ACC112 (cell line): Measurements from ENCODE around the gene RNLS.

ENCODE experiments used
- H2AFZ ChIP-seq: fragments of 200-600 bp; sonication (generic); one replicate; pipeline ENCODE4 v1.6.0; 2017; ENCODE audit warnings: antibody characterized with exemption, low read length; ENCODE audit not compliant: unreplicated experiment
- H3K27ac ChIP-seq: fragments of 200-600 bp; sonication (generic); 2 replicates; pipeline ENCODE4 v1.5.1; 2014; ENCODE audit warnings: low read depth, mild to moderate bottlenecking, antibody characterized with exemption, low read length, moderate library complexity
- H3K27me3 ChIP-seq: fragments of 200-600 bp; sonication (generic); 2 replicates; pipeline ENCODE4 v1.6.1; 2014; ENCODE audit warnings: mild to moderate bottlenecking, antibody characterized with exemption, low read length, moderate library complexity, mixed read lengths; ENCODE audit not compliant: insufficient read depth
- H3K36me3 ChIP-seq: fragments of 200-600 bp; sonication (generic); 2 replicates; pipeline ENCODE4 v1.6.1; 2016; ENCODE audit warnings: mild to moderate bottlenecking, antibody characterized with exemption, low read length, moderate library complexity, mixed read lengths; ENCODE audit not compliant: insufficient read depth
- H3K4me1 ChIP-seq: fragments of 200-600 bp; sonication (generic); one replicate; pipeline ENCODE4 v1.6.1; 2016; ENCODE audit warnings: low read length, mixed read lengths; ENCODE audit not compliant: insufficient read depth, unreplicated experiment, control insufficient read depth
- H3K4me3 ChIP-seq: fragments of 200-600 bp; sonication (generic); 2 replicates; pipeline ENCODE4 v1.5.1; 2014; ENCODE audit warnings: mild to moderate bottlenecking, low read depth, low read length
- H3K79me2 ChIP-seq: fragments of 200-600 bp; sonication (generic); one replicate; pipeline ENCODE4 v1.6.0; 2016; ENCODE audit warnings: low read length; ENCODE audit not compliant: control insufficient read depth, unreplicated experiment, insufficient read depth

Gene RNLS

DNA sequence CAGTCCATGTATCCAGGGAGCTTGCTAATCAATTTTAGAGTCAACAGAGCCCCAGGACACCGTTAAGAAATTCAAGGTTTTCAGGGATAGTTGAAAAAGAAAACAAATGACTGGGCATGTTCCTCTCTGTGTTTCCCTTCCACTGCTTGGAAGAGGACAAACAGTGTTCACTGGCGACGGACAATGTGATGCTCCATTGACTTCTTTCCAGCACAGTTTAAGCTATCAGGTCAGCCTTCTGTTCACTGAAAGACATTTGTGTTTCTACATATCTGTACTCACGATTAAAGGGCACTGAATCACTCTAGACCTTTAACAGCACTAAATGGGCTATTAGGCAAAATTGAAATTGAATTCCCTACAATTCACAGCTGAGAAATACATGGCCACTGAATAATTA lies 123.6 kb downstream of the RNLS start:
- Histone ChIP-seq H2AFZ (no peak overlapping the region), H3K79me2 (no peaks in the 10 kb centered on the region), H3K4me3 (no peak overlapping the region), H3K27ac (no peak overlapping the region), H3K36me3 (no peaks in the 10 kb centered on the region), H3K27me3 (no peaks in the 10 kb centered on the region), H3K4me1 (peaks cover 9% of the 10 kb centered on the region)

DNA sequence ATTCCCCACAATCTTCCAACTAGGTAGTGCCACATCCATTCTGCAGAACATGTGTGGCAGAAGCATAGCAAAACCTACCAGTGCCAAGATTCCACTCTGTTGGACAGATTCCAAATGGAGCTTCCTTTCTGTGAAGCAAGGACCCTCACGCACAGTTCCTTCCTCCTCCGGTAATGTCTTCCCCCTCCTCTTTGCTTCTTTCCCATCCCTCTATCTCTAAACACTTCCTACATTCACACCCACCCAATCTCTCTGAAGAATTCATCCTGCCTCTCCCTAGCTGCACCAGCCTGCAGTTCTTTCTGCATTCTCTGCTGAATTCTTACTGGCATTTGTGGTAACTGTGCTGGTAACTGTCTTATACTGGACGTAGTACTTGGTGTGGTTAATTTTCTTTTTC lies 124.9 kb downstream of the RNLS start:
- H3K79me2 ChIP-seq = no peaks in the 10 kb centered on the region
- no peaks in the 10 kb centered on the region for H3K27me3 ChIP-seq
- H3K4me1 ChIP-seq = peaks cover 9% of the 10 kb centered on the region
- no peak overlapping the region for H3K4me3 ChIP-seq
- no peak overlapping the region for H3K27ac ChIP-seq
- no peaks in the 10 kb centered on the region for H3K36me3 ChIP-seq
- no peak overlapping the region for H2AFZ ChIP-seq

DNA sequence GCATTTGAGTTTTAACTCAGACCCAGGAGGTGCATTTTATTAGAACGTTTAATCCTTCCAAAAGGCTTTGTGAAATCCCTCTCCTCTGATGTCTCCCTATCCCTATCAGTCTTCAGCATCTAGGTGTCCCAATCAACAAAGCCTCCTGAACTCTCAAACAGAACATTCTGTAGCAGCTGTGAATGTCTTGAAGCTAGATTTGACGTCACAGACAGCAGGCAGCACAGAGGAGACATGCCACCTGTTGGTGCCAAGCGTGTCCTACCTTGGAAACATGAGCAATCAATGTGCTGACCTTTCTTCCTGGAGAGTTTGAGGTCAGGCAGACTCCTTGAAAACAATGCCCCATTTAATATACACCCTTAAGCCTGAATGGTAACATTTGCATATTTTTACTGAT lies 125.5 kb downstream of the RNLS start:
- no peaks in the 10 kb centered on the region for H3K79me2 ChIP-seq
- H3K27ac ChIP-seq = no peak overlapping the region
- H3K4me3 ChIP-seq = no peak overlapping the region
- no peak overlapping the region for H2AFZ ChIP-seq
- H3K27me3 ChIP-seq = no peaks in the 10 kb centered on the region
- H3K36me3 ChIP-seq = no peaks in the 10 kb centered on the region
- peaks cover 9% of the 10 kb centered on the region for H3K4me1 ChIP-seq

DNA sequence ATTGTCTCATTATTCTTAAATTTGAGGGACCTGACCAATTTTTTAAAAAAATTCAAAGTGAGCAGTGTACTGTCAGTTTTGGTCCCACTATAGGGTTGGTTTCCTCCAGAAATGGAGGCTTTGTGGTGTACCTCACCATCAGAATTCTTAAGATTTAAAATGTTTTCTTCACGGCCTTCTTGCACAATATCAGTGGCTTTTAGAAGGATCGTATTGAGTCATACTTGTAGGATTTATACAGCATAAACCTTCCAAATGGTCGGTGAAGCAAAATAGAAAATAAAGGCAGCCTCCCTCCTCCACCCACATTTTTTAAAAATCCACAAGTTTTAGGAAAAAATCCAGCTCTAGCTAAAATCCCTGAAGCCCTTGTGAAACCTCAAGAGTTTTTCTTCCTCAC lies 126.4 kb downstream of the RNLS start:
- peak overlapping the region; percentile 67 for H2AFZ ChIP-seq
- no peaks in the 10 kb centered on the region for H3K79me2 ChIP-seq
- no peak overlapping the region for H3K4me3 ChIP-seq

DNA sequence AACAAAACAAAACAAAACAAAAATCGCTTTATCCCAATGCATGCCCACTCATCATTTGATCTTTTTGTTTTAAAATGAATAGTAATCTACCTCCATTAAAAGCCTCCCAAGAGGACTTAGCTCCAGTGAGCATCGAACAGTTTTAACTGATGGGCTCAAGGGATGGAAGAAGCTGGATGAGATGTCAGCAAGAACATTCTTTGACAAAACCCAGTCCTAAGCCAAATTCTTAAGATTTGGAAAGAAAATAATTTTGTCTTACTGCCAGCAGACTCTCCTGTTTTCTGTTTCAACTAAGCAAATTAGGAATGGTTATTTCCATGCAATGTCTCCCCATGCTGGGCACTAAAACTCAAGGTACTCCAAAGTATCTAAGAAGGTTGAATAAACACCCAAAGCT lies 127.3 kb downstream of the RNLS start:
- peaks cover 9% of the 10 kb centered on the region for H3K4me1 ChIP-seq
- no peak overlapping the region for H2AFZ ChIP-seq
- H3K79me2 ChIP-seq = no peaks in the 10 kb centered on the region
- no peak overlapping the region for H3K27ac ChIP-seq
- H3K36me3 ChIP-seq = no peaks in the 10 kb centered on the region
- no peak overlapping the region for H3K4me3 ChIP-seq
- H3K27me3 ChIP-seq = no peaks in the 10 kb centered on the region

More for the DNA sequence above, 126.4 kb downstream of the RNLS start:
- Histone ChIP-seq H3K27ac (no peak overlapping the region), H3K36me3 (no peaks in the 10 kb centered on the region), H3K4me1 (peaks cover 9% of the 10 kb centered on the region), H3K27me3 (no peaks in the 10 kb centered on the region)

DNA sequence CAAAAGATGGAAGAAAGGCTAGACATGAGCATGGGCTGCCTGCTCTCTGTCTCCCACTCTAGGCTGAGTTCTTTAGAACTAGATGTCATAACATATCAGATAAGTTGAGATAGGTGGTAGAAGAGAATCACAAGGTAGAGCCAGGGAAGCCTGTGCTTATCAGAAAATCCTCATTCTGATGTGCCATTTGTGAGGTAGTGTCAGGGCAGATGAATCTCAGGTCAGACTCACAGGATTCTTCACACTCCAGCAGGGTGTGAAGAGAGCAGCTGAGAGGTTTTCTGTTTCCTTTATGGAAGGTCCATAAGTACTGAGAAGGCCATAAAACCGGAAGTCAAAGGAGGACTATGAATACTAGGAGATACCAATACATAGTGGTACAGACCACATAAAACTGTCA lies 132.9 kb downstream of the RNLS start:
- Histone ChIP-seq H3K27me3 (no peaks in the 10 kb centered on the region), H3K36me3 (no peaks in the 10 kb centered on the region), H3K79me2 (no peaks in the 10 kb centered on the region), H3K4me3 (no peak overlapping the region), H2AFZ (no peak overlapping the region), H3K4me1 (no peaks in the 10 kb centered on the region), H3K27ac (no peak overlapping the region)

DNA sequence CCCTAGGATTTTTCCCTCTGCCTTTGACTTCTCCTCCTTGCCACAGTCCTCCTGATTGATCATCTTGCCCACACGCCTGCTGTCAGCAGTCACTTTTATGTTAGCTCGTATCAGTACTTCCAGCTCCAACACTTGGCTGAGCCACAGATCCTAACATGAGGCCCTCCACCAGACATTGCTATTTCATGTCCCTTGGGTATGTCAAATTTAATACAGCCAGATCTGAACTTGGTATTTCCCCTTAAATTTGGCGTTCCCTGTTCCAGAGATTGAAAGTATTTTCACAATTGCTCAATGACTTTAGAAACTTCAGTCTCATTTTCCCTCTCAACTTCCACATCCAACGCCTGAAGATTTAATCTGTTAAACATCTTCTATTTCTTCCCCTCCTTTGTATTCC lies 140.4 kb downstream of the RNLS start:
- no peaks in the 10 kb centered on the region for H3K4me1 ChIP-seq
- no peaks in the 10 kb centered on the region for H3K79me2 ChIP-seq
- no peaks in the 10 kb centered on the region for H3K27me3 ChIP-seq
- H3K4me3 ChIP-seq = no peak overlapping the region
- H3K27ac ChIP-seq = no peak overlapping the region
- no peak overlapping the region for H2AFZ ChIP-seq
- H3K36me3 ChIP-seq = no peaks in the 10 kb centered on the region

DNA sequence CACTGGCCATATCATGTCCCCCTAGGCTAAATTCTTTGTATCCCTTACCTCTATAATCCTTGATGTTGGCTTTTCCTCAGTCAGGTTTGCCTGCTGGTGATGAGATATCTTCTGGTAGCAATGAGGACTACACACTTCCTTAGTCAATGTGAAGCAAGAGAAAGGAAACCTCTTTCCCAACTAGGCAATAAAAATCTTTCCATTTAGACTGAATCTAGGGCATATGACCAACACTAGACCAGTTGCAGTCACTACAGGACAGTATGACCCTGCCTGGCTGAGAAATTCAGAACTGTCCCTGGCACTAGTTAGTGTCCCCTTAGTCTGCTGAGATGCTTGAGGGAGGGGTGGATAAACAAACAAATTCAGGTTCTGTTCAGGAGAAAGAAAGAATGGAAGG lies 142.6 kb downstream of the RNLS start:
- H2AFZ ChIP-seq = no peak overlapping the region
- peaks cover 3% of the 10 kb centered on the region for H3K4me1 ChIP-seq
- H3K79me2 ChIP-seq = no peaks in the 10 kb centered on the region
- H3K36me3 ChIP-seq = no peaks in the 10 kb centered on the region
- no peaks in the 10 kb centered on the region for H3K27me3 ChIP-seq
- H3K27ac ChIP-seq = no peak overlapping the region
- H3K4me3 ChIP-seq = no peak overlapping the region

DNA sequence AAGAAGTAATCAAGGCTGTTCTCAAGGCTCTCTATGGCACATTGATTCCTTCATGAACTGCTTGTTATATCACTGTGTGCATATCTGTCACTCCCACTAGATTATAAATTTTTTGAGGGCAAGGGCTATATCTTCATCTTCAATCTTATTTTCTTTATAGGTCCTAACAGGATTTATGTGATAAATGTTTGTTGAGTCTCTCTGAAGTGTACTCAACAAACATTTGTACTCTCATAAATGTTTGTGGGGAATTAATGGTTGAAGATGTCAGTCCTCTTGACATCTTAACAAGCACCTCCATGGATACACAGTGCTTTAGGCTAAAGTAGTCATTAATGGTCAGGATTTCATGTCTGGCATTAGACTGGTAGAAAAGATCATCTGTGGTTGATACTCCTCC lies 143.2 kb downstream of the RNLS start:
- Histone ChIP-seq H3K27me3 (no peaks in the 10 kb centered on the region), H3K4me1 (peaks cover 3% of the 10 kb centered on the region), H3K79me2 (no peaks in the 10 kb centered on the region), H3K27ac (no peak overlapping the region), H3K36me3 (no peaks in the 10 kb centered on the region), H2AFZ (no peak overlapping the region), H3K4me3 (no peak overlapping the region)

DNA sequence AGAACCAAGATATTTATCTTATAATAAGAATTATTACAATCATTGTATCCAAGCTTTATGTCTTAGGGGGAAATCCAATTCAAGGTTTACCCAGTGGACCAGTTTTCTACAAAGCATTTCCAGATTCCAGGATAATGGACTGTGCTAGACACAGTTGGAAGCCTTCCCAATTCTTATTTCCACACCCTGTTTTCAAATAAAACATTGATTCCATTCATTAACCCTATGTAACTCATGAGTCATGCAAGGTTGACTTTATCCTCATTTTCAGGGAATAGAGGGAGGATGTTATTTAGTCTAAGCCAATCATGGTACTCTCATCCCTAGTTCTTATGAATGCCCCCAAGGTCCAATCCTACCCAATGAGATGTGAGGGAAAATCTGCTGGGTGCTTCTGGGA lies 145.7 kb downstream of the RNLS start:
- Histone ChIP-seq H3K4me1 (peaks cover 3% of the 10 kb centered on the region), H3K36me3 (no peaks in the 10 kb centered on the region), H2AFZ (no peak overlapping the region), H3K79me2 (no peaks in the 10 kb centered on the region), H3K4me3 (no peak overlapping the region), H3K27ac (no peak overlapping the region), H3K27me3 (no peaks in the 10 kb centered on the region)

DNA sequence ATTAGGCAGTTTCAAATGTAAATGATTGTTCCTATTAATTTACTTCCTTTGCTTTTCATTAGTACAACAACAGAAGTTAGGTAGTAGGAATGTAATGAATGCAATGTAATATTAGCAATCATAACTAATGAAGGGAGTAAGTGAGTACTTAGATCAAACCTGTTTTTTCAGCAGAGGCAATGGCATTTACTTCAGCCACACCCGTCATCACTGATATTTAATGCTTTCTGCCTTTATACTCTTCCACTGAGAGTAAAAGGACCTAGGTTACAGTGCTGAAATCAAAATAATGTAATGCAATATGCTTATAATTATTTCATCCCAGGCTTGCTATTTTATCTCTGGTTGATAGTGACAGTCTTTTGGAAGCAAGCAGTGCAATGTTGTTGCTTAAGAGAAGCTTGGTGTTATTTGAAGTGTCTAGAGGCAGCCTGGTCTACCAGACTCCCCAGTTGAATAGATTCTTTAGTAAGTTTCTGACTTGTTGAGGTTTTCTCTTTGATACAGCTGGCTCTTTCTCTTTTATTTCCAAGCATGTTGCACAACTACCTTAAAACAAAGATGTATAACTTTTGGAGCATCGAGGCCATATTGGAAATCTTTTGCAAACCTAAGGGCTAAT lies 149.4 kb downstream of the RNLS start:
- Histone ChIP-seq H3K27ac (no peak overlapping the region), H3K36me3 (no peaks in the 10 kb centered on the region), H3K27me3 (no peaks in the 10 kb centered on the region), H2AFZ (no peak overlapping the region), H3K79me2 (no peaks in the 10 kb centered on the region), H3K4me1 (peaks cover 7% of the 10 kb centered on the region), H3K4me3 (no peak overlapping the region)
